GM19099 (cell line): Measurements from ENCODE around the gene PACSIN1.

Experiments used
- POLR2A ChIP-seq: IDR thresholded peaks from 3 replicates; pipeline ENCODE4 v1.6.1; 2011; ENCODE audit warnings: low read depth; ENCODE audit not compliant: insufficient read length; ENCODE audit errors: extremely low read depth

PACSIN1 gene

GRCh38 chr6:34514593-34515472 is 49.0 kb downstream of the PACSIN1 start:
- no peak for TF ChIP-seq POLR2A

DNA sequence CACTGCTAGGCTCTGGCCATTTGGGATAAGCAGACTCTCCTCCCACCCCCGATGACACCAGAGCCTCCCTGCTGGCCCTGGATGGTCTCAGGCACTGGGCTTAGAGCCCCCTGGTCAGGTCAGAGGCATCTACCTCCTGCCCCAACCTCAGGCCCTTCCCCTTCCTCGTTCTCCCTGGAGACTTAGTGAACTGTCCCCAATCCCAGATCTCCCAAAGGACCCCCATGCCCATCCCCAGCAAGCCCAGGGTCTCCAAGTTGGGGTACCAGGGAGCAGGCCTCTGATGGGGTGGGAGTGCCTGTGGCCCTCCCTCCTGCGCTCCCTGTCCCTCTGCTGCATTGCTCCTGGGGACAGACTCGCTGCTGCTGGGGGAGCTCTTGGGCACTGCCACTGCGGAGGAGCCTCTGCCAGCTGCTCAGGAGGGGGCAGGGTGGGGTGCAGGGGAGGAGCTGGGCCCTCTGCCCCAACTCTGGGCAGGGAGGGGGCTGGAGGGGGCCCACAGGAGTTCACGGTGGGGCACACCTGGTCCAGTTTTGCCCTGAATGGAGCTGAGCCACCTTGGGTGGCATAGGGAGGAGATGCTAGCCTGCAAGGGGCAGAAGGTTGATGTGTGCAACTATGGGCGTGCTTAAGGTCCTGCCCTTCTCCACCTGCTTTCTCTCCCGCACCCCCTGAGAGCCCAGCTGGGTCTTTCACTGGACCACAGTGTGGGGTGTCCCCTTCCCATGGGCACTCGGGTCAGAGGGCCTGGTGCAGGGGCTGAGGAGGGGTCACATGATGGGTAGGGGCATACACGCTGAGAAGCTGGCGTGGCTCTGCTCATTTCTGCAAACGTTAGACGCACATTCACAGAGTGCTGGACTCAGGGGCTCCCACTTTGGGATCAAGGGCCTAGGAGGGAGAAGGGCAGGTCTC is 49.9 kb downstream of the PACSIN1 start:
- no peak for TF ChIP-seq POLR2A

DNA sequence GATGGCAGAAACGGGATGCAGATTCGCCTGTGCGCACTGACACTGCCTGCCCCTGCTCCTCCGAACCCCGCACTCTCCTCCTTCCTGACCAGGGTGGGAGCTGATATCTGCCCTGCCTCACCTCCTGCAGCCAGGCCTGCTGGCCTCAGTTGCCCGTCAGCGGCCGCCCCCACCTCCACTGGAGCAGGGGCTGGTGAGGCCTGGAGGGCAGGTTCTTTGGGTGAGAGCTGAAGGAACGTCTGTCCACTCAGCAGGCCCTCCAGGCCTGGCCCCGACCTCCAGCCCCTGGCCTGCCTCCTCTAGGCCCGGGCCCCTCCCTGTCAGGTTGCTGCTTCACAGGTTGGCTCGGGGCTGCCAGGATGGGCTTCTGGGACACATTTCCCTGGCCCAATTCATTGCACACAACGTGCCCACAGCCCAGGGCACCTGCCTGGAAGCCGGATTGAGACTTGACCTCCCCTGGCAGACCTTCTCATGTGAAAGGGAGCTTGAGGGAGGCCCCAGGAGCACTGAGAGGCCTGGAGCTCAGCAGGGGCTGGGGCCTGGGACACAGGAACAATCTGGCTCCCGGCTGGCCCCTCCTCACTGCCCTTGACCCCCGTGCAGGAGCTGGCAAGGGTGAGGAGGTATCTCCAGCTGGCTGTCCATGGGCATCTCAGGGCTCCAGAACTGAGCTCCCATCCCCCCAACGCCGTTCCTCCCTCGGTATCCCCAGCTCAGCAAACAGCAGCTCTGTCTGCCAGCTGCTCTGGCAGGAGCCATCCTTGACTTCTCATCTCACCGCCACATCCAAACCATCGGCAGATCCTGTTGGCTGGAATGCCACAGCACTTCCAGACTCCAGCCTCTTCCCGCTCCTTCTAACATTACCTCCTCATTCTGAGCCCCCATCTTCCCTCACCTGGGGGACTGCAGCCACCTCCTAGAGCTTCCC is 50.8 kb downstream of the PACSIN1 start:
- no peak for TF ChIP-seq POLR2A

- no peak for TF ChIP-seq POLR2A
Observed at GRCh38 chr6:34517461-34517881, 51.6 kb downstream of the PACSIN1 start.

DNA sequence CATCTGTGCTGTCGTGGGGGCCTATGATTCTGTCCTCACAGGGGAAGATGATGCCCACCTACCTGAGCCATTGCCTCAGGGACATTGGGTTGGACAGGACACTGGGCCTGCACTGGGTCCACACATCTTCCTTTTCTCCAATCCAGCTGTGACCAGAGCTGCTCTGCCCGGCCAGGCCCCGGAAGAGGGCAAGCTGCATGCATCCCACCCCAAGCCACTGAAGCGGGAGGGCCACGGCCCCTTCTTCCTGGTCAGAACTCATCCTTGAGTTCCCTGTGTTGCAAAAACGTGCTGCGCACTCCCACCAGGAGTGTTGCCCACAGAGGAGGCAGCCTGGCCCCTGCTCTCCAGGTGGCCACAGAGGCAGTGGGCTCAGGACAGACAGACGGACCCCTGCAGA is 52.1 kb downstream of the PACSIN1 start:
- no peak for TF ChIP-seq POLR2A

DNA sequence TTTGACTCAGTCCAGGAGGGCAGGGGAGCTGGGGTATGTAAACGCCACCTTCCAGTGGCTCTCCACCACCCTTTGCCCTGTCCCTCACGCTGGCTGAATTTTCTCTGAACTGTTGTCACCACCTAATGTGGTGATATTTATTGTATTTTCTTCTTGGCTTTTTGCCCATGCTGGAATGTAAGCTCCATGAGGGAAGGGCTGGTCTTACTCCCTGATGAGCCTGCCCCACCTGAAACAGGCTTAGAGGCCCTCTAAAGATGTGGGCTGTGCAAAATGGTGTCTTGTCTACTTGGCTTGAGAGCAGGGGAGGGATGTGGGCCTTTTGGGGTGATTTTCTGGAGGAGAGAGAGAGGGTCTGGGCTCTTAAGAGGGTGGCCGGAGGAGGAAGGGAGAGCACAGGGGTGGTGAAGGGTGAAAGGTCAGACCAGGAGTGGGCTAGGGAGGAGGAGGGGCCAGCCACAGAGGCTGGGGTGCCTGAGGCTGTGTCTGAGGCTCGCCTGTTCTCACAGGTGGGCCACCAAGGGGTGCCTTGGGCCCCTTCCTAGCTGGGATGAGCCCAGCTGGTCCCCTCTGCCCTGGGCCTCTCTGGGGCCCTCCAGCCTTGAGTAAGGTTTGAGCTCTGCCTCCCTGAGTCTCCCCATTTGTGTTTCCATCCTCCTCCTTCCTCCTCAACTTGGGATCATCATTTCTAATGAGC is 52.9 kb downstream of the PACSIN1 start:
- TF ChIP-seq POLR2A = no peak

DNA sequence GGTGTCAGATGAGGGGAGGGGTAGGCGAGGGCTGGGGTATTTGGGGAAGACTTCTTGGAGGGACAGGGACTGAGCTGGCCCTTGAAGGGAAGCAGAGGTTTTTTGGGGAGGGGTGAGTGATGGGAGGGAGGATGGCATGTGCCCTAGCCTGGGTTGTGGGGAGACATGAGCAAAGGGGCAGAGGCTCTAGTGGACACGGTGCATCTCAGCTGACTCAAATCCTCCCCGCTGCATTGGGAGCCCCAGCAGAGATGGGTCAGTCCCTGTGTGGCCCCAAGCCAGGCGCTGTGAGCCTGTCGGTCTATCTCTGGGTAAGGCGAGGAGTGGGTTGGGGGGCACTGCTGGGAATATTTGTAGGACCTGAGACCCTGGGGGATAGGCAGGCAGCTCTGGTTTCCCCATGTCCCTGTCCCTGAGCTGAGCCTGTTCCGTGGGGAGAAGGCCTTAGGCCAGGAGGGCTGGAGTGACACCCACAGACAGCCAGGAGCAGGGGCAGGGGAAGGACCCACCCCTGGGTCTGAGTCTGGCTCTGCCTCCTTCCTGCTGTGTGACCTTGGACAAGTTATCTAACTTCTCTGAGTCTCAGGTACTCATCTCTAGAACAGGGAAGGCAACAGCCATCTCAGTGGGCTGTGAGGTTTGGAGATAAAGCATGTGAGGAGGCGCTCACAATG is 54.2 kb downstream of the PACSIN1 start:
- no peak for TF ChIP-seq POLR2A

- no peak for TF ChIP-seq POLR2A
Observed at GRCh38 chr6:34520645-34521462, 55.0 kb downstream of the PACSIN1 start.

DNA sequence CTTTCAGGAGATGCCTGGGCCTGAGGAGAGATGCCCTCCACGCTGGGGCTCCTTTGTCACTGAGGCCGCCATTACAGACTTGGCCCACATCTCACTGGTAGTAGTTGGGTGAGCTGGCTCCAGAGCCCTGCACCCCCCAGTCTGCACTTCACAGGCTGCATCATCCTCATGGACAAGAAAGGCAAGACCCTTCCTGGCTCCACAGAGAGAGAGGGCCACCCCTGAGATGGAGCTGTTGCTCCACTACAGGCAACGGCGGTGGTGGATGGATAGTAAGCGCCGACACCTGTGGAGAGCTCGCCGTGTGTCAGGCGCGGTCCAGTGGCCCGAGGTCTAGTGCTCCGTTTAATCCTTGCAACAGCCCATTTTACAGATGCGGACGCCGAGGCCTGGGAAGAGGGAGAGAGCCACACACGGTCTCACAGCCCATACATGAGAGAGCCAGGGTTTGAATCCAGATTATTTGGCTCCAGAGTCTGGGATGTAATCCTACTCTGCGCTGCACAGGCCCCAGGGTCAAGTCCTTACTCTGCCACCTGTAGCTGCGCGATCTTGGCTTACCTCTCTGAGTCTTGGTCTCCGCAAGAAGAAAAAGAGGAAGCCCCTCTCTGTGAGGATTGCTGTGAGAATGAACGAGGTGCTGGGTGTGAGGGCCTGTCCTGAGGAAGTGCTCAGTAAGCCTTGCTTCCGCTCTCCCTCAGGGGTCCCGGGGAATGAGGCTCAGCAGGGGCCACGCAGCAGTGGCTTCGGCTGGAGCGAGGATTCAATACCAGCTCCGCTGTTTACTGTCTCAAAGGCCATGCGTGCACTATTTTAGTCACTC is 55.8 kb downstream of the PACSIN1 start:
- TF ChIP-seq POLR2A = no peak

GRCh38 chr6:34522761-34523160 is 56.9 kb downstream of the PACSIN1 start:
- no peak for TF ChIP-seq POLR2A

DNA sequence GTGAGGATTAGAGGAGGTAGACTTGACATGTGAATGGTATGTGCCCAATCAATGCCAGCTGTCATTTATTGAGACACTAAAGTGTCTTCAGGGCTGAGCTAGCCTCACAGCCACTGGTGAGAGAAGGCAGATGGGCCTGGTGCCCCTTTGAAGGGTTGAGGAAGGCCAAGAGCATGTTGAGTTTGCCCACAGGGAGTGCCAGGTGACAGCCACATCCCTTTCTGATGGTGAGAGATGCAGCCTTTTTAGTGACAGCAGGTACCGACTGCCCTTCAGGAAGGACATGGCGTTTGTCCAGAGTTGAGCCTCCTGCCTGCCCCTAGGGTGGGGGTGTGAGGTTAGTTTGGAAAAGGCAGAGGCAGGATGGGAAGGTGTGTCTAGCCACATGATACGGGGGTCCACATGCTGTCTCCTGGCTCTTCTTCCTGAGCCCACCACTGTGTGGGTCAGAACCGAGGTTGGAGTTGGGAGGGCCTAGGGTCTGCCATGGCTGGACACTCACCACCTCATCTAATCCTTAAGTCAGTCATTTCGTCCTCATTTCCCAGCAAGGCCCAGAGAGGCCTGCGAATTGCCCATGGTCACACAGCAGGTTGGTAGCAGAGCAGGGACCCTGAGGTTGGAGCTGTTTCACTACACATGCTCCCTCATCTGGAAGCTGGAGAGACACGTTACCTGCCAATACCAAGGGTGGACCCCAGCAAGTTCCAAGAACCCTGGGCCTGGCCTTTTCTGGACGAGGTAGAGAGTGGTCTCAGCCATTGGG is 57.7 kb downstream of the PACSIN1 start:
- no peak for TF ChIP-seq POLR2A
